ENCODE results near the gene GZF1. TPM values are rescaled to one million over a fixed set of nuclear protein-coding genes. Genes with fewer than 3 reads are reported as not detected.

Gene GZF1
- total RNA-seq, 1 donor from 2014 or later, result 54.8 TPM

GRCh38 chr20:23369072-23369823, 7.3 kb downstream of the GZF1 start:
- peaks cover 0 to 5% of the 10 kb centered on the region in 2 donors for H3K4me1 ChIP-seq
- H3K27ac ChIP-seq, result no peak overlapping the region
- H3K9me3 ChIP-seq, result no peaks in the 10 kb centered on the region
- intact Hi-C loops (cut with DNase I), result loop anchor here (10.0 kb wide), 2 partner anchors 1034 to 1866 kb away; no protein-coding TSS in a partner anchor
- H3K36me3 ChIP-seq, result peaks cover 62 to 71% of the 10 kb centered on the region in 2 donors
- no peak for DNase-seq (ENCODE audit: low spot score in 2 of 2)
- no peak overlapping the region for H3K4me3 ChIP-seq
- H3K27me3 ChIP-seq, result no peaks in the 10 kb centered on the region
- TF ChIP-seq CTCF (IDR thresholded peaks at IDR 0.05), result no peak

GRCh38 chr20:23370274-23370673, 8.3 kb downstream of the GZF1 start:
- Histone ChIP-seq H3K4me3 (no peak overlapping the region), H3K27ac (no peak overlapping the region), H3K36me3 (peaks cover 56 to 67% of the 10 kb centered on the region in 2 donors), H3K9me3 (no peaks in the 10 kb centered on the region), H3K4me1 (peaks cover 0 to 5% of the 10 kb centered on the region in 2 donors), H3K27me3 (no peaks in the 10 kb centered on the region)
- intact Hi-C loops (cut with DNase I), result no loop called here
- TF ChIP-seq CTCF (IDR thresholded peaks at IDR 0.05), result no peak
- DNase-seq (ENCODE audit: low spot score in 2 of 2), result no peak

- TF ChIP-seq CTCF (IDR thresholded peaks at IDR 0.05), result no peak
- intact Hi-C loops (cut with DNase I), result no loop called here
- no peak overlapping the region for H3K27ac ChIP-seq
- H3K36me3 ChIP-seq, result peaks cover 52 to 70% of the 10 kb centered on the region in 2 donors
- H3K4me3 ChIP-seq, result no peak overlapping the region
- no peak for DNase-seq (ENCODE audit: low spot score in 2 of 2)
- H3K4me1 ChIP-seq, result peaks cover 0 to 5% of the 10 kb centered on the region in 2 donors
- no peaks in the 10 kb centered on the region for H3K9me3 ChIP-seq
- H3K27me3 ChIP-seq, result no peaks in the 10 kb centered on the region
Observed at GRCh38 chr20:23370873-23371272, 8.9 kb downstream of the GZF1 start.

GRCh38 chr20:23371496-23371895, 9.5 kb downstream of the GZF1 start:
- intact Hi-C loops (cut with DNase I), result no loop called here
- Histone ChIP-seq H3K27ac (no peak overlapping the region), H3K4me3 (no peak overlapping the region), H3K27me3 (no peaks in the 10 kb centered on the region), H3K9me3 (no peaks in the 10 kb centered on the region), H3K36me3 (peaks cover 52 to 76% of the 10 kb centered on the region in 2 donors), H3K4me1 (no peaks in the 10 kb centered on the region)
- DNase-seq (ENCODE audit: low spot score in 2 of 2), result no peak
- no peak for TF ChIP-seq CTCF (IDR thresholded peaks at IDR 0.05)

- DNase-seq (ENCODE audit: low spot score in 2 of 2), result no peak
- H3K9me3 ChIP-seq, result no peaks in the 10 kb centered on the region
- H3K4me1 ChIP-seq, result no peaks in the 10 kb centered on the region
- H3K27me3 ChIP-seq, result no peaks in the 10 kb centered on the region
- TF ChIP-seq CTCF (IDR thresholded peaks at IDR 0.05), result no peak
- H3K36me3 ChIP-seq, result peaks cover 49 to 80% of the 10 kb centered on the region in 2 donors
- no peak overlapping the region for H3K4me3 ChIP-seq
- intact Hi-C loops (cut with DNase I), result no loop called here
- no peak overlapping the region for H3K27ac ChIP-seq
Observed at GRCh38 chr20:23374441-23374840, 12.5 kb downstream of the GZF1 start.
